HG02973 (cell line): ENCODE results near the gene TSEN15.
"Not testable (repeated sequence)": the region's sequence is repeated elsewhere in the genome, so short reads cannot be mapped to it uniquely, and the experiment has no call there.

Experiments
- ATAC-seq: cut with Tn5 transposase; IDR thresholded peaks from one replicate; pipeline ENCODE4 v1.9.1; 2021; ENCODE audit warnings: moderate library complexity; ENCODE audit not compliant: unreplicated experiment

Gene TSEN15

GRCh38 chr1:184096005-184096404 lies 44.5 kb downstream of the TSEN15 start:
- ATAC-seq, result no peak

GRCh38 chr1:184096580-184096979 lies 45.0 kb downstream of the TSEN15 start:
- not testable (repeated sequence) for ATAC-seq

- no peak for ATAC-seq
Observed at GRCh38 chr1:184101141-184101540, 49.6 kb downstream of the TSEN15 start.

- no peak for ATAC-seq
Observed at GRCh38 chr1:184101571-184101970, 50.0 kb downstream of the TSEN15 start.

- no peak for ATAC-seq
Observed at GRCh38 chr1:184110272-184111204, 59.0 kb downstream of the TSEN15 start.

GRCh38 chr1:184112176-184112948 lies 60.8 kb downstream of the TSEN15 start:
- no peak for ATAC-seq

GRCh38 chr1:184113251-184113650 lies 61.7 kb downstream of the TSEN15 start:
- no peak for ATAC-seq

- ATAC-seq, result no peak
Observed at GRCh38 chr1:184114818-184115398, 63.4 kb downstream of the TSEN15 start.

GRCh38 chr1:184116287-184116686 lies 64.8 kb downstream of the TSEN15 start:
- no peak for ATAC-seq

- ATAC-seq, result no peak
Observed at GRCh38 chr1:184118046-184118445, 66.5 kb downstream of the TSEN15 start.
